HG03342 (cell line): Measurements from ENCODE around the gene FOSL1.
A peak's percentile ranks its signal among the peaks of the same experiment; 100 is the strongest.
"Not testable (repeated sequence)": the region's sequence is repeated elsewhere in the genome, so short reads cannot be mapped to it uniquely, and the experiment has no call there.

ENCODE experiments used
- ATAC-seq: cut with Tn5 transposase; IDR thresholded peaks from one replicate; pipeline ENCODE4 v1.9.1; 2021; ENCODE audit warnings: mild to moderate bottlenecking, moderate library complexity; ENCODE audit not compliant: unreplicated experiment

Gene FOSL1

GRCh38 chr11:65896034-65896999 is 3.9 kb downstream of the FOSL1 start:
- no peak for ATAC-seq

GRCh38 chr11:65895482-65895981 is 4.7 kb downstream of the FOSL1 start:
- ATAC-seq: no peak

- no peak for ATAC-seq
These were observed 6.1 kb downstream of the FOSL1 start for GRCh38 chr11:65894034-65894591.

- ATAC-seq: no peak
These were observed 7.4 kb downstream of the FOSL1 start for GRCh38 chr11:65892661-65893317.

GRCh38 chr11:65892137-65892540 is 8.0 kb downstream of the FOSL1 start:
- ATAC-seq: not testable (repeated sequence)

- ATAC-seq: no peak
These were observed 8.7 kb downstream of the FOSL1 start for GRCh38 chr11:65891219-65892136.

GRCh38 chr11:65890324-65891218 is 9.6 kb downstream of the FOSL1 start, which contains the start of gene CCDC85B:
CCDC85B (plus strand) TSS chr11:65890673; CDS start chr11:65890784, 111 bp downstream.
- peak; percentile 54 for ATAC-seq

- peak; percentile 41 for ATAC-seq
These were observed 11.9 kb downstream of the FOSL1 start, which contains the start of gene FIBP for GRCh38 chr11:65888163-65888814. FIBP (minus strand) TSS chr11:65888471; CDS start chr11:65888418, 53 bp downstream.

GRCh38 chr11:65887723-65888162 is 12.4 kb downstream of the FOSL1 start:
- no peak for ATAC-seq

GRCh38 chr11:65886826-65887722 is 13.1 kb downstream of the FOSL1 start:
- ATAC-seq: no peak

- no peak for ATAC-seq
These were observed 14.2 kb downstream of the FOSL1 start for GRCh38 chr11:65885808-65886536.

GRCh38 chr11:65885231-65885630 is 15.0 kb downstream of the FOSL1 start:
- no peak for ATAC-seq

GRCh38 chr11:65884716-65885092 is 15.5 kb downstream of the FOSL1 start:
- ATAC-seq: no peak

GRCh38 chr11:65883786-65884715 is 16.1 kb downstream of the FOSL1 start:
- no peak for ATAC-seq

GRCh38 chr11:65883058-65883761 is 17.0 kb downstream of the FOSL1 start:
- no peak for ATAC-seq
